GM18507 (cell line): ENCODE results near the gene C1orf105.
"Not testable (repeated sequence)": the region's sequence is repeated elsewhere in the genome, so short reads cannot be mapped to it uniquely, and the experiment has no call there.

ENCODE experiments used
- DNase-seq: peaks from one replicate; pipeline ENCODE4 v3.0.0; 2011; ENCODE audit warnings: low read depth; ENCODE audit not compliant: insufficient read length; ENCODE audit errors: extremely low spot score
- FAIRE-seq: peaks from 2 replicates; lab custom pipeline; 2011; peaks lifted over from hg19 to GRCh38; lab: Jason Lieb, UNC

Gene C1orf105, protein sequence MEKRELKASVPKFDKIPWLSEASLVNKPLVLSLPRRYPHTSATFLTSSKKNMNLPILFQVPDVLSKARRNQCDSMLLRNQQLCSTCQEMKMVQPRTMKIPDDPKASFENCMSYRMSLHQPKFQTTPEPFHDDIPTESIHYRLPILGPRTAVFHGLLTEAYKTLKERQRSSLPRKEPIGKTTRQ

GRCh38 chr1:172420385-172420784, at the start of gene C1orf105:
Gene C1orf105 (plus strand): TSS chr1:172420685. CDS start chr1:172420886, 201 bp downstream.
- DNase-seq (no peak), FAIRE-seq (no peak)

- not testable (repeated sequence) for FAIRE-seq, DNase-seq
These were observed 48.8 kb upstream of the C1orf105 start for GRCh38 chr1:172371646-172372045.

DNA sequence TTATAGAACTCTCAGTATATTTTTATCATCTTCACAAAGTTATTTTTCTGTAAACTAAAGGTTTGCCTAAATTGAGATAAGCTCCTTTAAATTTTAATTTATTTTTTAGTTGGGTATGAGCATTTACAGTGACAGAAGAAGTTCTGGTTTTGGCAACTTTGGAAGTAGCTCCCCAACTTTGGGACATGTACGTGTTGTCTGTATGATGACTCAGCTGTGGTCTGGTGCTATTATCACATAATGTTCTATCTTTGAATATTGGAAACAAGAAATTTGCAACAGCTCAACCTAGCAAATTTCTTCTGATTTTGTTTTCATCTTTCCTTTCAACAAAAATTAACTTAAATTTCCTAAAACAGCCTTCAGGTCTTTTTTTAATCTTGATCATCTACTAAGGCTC, 46.6 kb upstream of the C1orf105 start:
- no peak for FAIRE-seq
- DNase-seq: no peak

GRCh38 chr1:172375211-172375631, 45.3 kb upstream of the C1orf105 start:
- no peak for FAIRE-seq
- DNase-seq: no peak

DNA sequence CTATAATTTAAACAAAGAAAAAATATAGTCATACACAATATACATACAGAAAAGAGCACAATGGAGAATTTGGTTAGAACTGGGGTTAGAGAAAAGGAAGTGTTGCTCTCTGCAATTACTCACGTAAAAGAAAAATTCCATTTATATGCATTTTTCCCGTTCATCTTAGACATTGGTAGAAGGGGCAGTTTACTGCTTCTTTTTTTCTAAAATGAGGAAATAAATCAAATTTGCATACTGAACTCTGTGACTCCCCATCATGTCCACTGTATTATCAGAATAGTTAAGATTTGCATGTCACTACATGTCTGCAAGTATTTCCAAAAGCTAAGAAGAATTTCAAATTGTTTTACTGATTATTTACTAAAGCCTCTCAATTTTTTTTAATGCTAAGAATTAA, 44.1 kb upstream of the C1orf105 start:
- FAIRE-seq: no peak

GRCh38 chr1:172377565-172377964, 42.9 kb upstream of the C1orf105 start:
- FAIRE-seq (no peak), DNase-seq (no peak)

More for the DNA sequence above, 44.1 kb upstream of the C1orf105 start:
- no peak for DNase-seq

DNA sequence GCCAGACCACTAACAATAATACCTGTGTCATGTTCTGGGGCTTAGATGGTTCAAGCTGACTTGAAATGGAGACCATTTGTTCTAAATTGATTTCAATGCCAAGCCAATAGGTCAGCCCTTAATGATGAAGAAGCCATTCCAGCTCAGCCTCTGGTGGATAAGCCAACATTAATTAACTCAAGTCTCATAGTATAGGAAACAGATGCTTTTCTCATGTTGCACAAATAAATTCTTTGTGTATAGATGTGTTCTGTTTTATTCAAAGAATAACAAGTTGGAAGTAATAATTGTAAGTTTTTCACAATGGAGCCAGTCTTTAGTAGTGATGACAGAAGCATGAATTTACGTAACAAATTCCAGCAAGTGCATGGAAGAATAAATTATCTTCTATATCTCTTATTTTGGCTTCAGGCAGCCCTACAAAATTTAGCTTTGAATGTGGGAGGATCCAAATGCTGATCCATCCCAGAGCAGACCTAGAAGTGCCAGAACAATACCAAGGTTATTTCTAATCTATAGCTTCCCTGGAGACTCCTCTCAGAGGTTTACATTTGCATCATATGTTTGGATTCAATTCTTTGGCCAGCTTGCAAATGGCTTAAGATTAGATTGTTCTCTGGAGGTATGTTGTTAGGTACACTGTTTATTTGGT, 42.2 kb upstream of the C1orf105 start:
- DNase-seq (no peak), FAIRE-seq (no peak)

DNA sequence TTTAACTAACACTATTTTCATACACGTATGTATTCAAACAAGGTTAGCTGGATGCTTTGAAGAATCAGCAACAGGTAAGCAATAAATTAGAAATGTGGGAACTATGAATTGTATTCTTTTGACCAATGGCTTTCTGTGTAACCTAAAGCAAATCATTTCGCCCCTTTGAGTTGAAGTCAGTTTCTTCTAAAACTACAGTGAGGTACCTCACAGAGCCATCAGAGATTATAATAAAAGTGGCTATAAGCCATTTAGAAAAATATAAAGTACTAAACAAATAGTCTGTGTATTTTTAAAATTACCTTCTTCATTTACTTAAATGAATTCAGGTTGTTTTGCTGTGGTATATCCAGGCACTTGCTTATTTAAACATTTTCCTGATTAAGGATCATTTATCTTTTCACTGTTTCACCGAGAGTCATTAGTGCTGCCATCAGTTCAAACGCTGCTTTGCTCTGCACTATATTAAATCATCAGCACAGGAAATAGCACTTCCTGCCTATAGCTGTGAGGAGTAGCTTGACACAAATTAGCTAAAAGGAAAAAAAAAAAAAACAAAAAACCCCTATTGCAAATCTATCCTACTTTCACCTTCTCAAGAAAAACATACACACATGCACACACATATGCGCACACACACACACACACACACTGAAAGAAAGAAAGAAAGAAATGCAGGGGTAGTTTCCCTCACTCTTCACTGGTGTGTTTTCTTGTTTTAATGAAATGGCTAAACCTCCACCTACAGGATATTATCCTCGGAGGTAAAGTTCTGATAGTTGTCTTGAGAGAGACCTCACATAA, 39.8 kb upstream of the C1orf105 start:
- DNase-seq (no peak), FAIRE-seq (peak; percentile 87)

- no peak for DNase-seq
- FAIRE-seq: no peak
These were observed 38.5 kb upstream of the C1orf105 start for GRCh38 chr1:172381946-172382345.

GRCh38 chr1:172382406-172382805, 38.1 kb upstream of the C1orf105 start:
- FAIRE-seq (no peak), DNase-seq (no peak)

GRCh38 chr1:172382990-172383389, 37.5 kb upstream of the C1orf105 start:
- FAIRE-seq: no peak
- no peak for DNase-seq

DNA sequence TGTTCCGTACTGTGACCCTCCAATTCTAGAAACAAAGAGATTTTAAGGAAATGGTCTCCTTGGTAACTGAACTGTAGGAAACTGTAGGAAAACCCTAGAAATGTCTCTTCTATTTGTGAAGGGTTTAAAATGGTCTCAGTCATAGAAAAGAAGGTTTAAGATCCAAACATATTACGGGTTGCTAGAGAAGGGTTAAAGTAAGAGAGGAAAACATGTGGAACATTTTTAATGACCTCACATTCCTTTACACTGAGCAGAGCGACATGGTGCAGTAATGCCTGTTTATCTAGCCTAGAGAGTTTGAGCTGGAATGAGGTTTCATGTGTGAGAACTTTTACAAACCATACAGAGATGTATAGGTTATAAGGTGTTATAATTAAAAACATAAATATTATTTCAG, 36.9 kb upstream of the C1orf105 start:
- FAIRE-seq (no peak), DNase-seq (no peak)

DNA sequence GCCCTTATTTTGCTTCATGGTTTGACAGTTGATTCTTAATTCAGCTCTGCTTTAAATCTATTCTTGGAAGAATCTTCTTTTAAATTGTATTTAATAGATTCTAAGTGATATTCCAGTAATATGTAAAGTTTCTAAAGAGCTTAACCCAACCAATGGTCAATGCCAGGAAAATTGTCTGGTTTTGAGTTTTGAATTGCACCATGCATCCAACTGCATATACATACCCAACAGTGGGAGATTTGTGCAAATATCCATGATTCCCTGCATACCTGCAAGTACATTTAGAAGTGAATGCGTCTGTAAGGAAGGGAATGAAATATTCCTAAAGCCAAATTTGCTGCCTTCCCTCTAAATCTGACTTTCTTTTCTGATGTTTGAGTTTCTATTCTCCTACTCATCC, 35.8 kb upstream of the C1orf105 start:
- no peak for DNase-seq
- no peak for FAIRE-seq

- FAIRE-seq (no peak), DNase-seq (no peak)
These were observed 34.4 kb upstream of the C1orf105 start for GRCh38 chr1:172386046-172386445.

- DNase-seq: no peak
- FAIRE-seq: no peak
These were observed 32.0 kb upstream of the C1orf105 start for GRCh38 chr1:172388490-172388889.

- no peak for DNase-seq
- no peak for FAIRE-seq
These were observed 30.2 kb upstream of the C1orf105 start for GRCh38 chr1:172390301-172390682.

DNA sequence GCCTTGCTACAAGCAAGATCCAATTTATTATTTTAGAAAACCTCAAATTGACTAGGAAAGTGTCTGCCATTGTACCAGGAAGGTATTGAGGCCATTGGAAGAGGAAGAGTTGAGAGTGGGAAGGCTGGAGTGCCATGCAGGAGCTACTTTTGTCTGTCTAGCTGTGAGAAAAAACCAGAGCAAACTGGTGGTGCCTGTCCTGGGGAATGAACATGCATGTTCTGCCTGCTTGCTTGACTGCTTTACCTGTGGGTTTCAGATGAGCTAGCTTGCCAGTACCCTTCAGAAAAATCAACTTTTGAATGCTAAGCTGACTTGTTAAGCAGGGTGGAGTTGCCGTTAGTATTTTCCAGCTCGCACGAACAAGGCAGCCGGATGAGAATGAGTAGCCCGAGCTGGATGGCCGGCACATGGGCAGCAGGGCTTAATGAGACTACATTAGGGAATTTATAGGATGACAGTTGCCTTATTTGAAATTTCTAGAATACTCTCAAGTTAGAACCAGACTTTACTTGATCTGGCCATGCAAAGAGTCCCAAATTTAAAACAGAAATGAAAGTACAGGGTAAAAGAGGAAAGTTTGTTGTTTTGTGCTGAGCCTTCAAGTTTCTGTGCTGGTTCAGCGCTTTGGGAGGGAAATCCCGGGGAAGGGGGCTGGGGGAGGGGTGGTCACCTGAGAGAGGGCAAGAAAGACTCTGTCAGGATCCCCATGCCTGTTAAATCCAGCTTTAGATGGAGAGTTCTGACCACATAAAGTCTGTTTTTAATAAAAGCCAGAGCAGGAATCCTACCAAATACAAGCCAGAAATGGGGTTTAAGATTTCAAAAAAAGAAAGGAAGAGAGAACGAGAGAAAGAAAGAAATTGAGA, 29.6 kb upstream of the C1orf105 start:
- FAIRE-seq (peak; percentile 94), DNase-seq (no peak)

DNA sequence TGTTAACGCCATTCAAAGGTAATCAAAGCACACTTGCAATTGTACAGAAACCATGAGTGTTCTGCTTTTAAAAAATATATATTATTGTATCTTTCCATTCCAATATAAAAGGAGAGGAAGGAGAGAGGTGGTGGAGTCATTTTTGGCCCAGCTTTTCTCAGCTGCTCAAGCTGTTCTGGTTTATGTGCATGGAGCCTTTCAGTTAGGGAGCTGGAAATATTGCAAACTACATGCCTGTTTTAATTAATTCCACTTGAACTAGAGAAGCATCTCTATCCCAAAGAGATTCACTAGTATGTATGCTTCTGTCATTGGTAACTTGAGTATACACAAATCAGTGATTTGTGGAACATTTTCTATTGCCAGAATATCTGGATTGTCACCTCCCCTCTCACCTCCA, 28.5 kb upstream of the C1orf105 start:
- FAIRE-seq (no peak), DNase-seq (no peak)

DNA sequence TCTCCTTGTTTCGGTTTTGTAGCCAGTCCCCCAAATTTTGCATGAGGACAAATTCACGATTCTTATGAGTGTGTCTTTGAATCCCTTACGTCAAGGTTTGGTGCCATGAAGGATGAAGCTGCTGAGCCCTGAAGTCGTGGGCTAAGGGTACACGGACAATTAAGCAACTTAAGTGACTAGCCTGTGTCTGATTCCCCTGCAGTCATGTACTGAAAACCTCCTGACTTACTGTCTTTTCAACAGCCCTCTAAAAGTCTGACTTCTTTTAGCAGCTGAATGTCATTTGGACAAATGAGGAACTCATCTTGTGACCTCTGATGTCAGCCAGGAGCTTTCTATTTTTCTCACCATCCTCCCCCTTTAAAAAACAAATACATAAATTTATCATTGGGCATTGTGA, 27.1 kb upstream of the C1orf105 start:
- no peak for FAIRE-seq
- no peak for DNase-seq
